ENCODE results near the gene ATG2B. TPM values are rescaled to one million over a fixed set of nuclear protein-coding genes. Genes with fewer than 3 reads are reported as not detected.
A peak's percentile ranks its signal among the peaks of the same experiment; 100 is the strongest.

The ATG2B gene
- total and polyA plus RNA-seq, 9 of the 15 experiments (the other 6 are each of a cell fraction or from before 2014, with no cell fraction given), result 0.83 to 12.9 (median 8.7) TPM

DNA sequence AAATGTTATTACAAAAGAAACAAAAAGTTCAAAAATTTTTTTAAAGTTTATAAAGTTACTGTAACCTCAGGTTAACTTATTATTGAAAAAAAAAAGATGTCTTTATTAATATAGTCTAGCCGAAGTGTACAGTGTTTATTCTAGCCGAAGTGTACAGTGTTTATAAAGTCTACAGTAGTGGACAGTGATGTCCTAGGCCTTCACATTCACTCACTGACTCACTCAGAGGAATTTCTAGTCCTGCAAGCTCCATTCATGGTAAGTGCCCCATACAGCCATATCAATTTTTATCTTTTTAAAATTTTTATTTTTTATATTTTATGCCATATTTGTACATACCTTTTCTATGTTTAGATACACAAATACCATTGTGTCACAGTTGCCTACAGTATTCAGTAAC lies 10.4 kb downstream of the ATG2B start:
- ChIA-PET CTCF (ENCODE audit: low intra/inter-chr PET ratio) (no interaction called here), POLR2A (no interaction called here)
- no peak overlapping the region for H3K9ac ChIP-seq (ENCODE audit: insufficient read depth in 1 of 2, low read depth in 2 of 2, low read length in 2 of 2)
- H3K27ac ChIP-seq (ENCODE audit: extremely low read depth, low read depth, low read length), result peak overlapping the region; percentile 44; the same call in 2 of the 3 replicates
- H2AFZ ChIP-seq (ENCODE audit: low read depth, low read length), result no peak overlapping the region
- FAIRE-seq, result no peak
- no peaks in the 10 kb centered on the region for H3K9me3 ChIP-seq (replicated peaks; ENCODE audit: control insufficient read depth, insufficient read depth, low read depth, low read length)
- H4K20me1 ChIP-seq (replicated peaks; ENCODE audit: control insufficient read depth, insufficient read depth, low read length), result no peaks in the 10 kb centered on the region
- no peak overlapping the region for H3K4me3 ChIP-seq
- no peak for TF ChIP-seq XRCC3 (IDR thresholded peaks at IDR 0.05)
- TF ChIP-seq, protein P1, sequence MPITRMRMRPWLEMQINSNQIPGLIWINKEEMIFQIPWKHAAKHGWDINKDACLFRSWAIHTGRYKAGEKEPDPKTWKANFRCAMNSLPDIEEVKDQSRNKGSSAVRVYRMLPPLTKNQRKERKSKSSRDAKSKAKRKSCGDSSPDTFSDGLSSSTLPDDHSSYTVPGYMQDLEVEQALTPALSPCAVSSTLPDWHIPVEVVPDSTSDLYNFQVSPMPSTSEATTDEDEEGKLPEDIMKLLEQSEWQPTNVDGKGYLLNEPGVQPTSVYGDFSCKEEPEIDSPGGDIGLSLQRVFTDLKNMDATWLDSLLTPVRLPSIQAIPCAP (CRISPR knock-in tag; IDR thresholded peaks at IDR 0.05; ENCODE audit: borderline replicate concordance), result no peak
- TF ChIP-seq, protein P2, sequence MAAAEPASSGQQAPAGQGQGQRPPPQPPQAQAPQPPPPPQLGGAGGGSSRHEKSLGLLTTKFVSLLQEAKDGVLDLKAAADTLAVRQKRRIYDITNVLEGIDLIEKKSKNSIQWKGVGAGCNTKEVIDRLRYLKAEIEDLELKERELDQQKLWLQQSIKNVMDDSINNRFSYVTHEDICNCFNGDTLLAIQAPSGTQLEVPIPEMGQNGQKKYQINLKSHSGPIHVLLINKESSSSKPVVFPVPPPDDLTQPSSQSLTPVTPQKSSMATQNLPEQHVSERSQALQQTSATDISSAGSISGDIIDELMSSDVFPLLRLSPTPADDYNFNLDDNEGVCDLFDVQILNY (CRISPR knock-in tag; IDR thresholded peaks at IDR 0.05), result no peak
- TF ChIP-seq LARP7 (IDR thresholded peaks at IDR 0.05), result no peak
- TF ChIP-seq, protein P3, sequence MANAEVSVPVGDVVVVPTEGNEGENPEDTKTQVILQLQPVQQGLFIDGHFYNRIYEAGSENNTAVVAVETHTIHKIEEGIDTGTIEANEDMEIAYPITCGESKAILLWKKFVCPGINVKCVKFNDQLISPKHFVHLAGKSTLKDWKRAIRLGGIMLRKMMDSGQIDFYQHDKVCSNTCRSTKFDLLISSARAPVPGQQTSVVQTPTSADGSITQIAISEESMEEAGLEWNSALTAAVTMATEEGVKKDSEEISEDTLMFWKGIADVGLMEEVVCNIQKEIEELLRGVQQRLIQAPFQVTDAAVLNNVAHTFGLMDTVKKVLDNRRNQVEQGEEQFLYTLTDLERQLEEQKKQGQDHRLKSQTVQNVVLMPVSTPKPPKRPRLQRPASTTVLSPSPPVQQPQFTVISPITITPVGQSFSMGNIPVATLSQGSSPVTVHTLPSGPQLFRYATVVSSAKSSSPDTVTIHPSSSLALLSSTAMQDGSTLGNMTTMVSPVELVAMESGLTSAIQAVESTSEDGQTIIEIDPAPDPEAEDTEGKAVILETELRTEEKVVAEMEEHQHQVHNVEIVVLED (CRISPR knock-in tag; IDR thresholded peaks at IDR 0.05), result no peak
- TF ChIP-seq RBM15 (IDR thresholded peaks at IDR 0.05; ENCODE audit: insufficient read depth, low read length), result no peak
- TF ChIP-seq, protein P4, sequence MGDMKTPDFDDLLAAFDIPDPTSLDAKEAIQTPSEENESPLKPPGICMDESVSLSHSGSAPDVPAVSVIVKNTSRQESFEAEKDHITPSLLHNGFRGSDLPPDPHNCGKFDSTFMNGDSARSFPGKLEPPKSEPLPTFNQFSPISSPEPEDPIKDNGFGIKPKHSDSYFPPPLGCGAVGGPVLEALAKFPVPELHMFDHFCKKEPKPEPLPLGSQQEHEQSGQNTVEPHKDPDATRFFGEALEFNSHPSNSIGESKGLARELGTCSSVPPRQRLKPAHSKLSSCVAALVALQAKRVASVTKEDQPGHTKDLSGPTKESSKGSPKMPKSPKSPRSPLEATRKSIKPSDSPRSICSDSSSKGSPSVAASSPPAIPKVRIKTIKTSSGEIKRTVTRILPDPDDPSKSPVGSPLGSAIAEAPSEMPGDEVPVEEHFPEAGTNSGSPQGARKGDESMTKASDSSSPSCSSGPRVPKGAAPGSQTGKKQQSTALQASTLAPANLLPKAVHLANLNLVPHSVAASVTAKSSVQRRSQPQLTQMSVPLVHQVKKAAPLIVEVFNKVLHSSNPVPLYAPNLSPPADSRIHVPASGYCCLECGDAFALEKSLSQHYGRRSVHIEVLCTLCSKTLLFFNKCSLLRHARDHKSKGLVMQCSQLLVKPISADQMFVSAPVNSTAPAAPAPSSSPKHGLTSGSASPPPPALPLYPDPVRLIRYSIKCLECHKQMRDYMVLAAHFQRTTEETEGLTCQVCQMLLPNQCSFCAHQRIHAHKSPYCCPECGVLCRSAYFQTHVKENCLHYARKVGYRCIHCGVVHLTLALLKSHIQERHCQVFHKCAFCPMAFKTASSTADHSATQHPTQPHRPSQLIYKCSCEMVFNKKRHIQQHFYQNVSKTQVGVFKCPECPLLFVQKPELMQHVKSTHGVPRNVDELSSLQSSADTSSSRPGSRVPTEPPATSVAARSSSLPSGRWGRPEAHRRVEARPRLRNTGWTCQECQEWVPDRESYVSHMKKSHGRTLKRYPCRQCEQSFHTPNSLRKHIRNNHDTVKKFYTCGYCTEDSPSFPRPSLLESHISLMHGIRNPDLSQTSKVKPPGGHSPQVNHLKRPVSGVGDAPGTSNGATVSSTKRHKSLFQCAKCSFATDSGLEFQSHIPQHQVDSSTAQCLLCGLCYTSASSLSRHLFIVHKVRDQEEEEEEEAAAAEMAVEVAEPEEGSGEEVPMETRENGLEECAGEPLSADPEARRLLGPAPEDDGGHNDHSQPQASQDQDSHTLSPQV (IDR thresholded peaks at IDR 0.05), result no peak
- TF ChIP-seq SAFB (IDR thresholded peaks at IDR 0.05; ENCODE audit: borderline replicate concordance, low read depth, low read length), result no peak
- no peak for TF ChIP-seq ZNF707 (CRISPR knock-in tag; conservative IDR thresholded peaks at IDR 0.05)
- intact Hi-C loops (cut with micrococcal nuclease) (no loop called here), in situ Hi-C loops (cut with MboI) (no loop called here)
- WGBS (ENCODE audit: insufficient coverage, low coverage, missing lambda C conversion rate), result 74% methylated on average over 2 of the region's 2 CpGs
- peaks cover 46% of the 10 kb centered on the region for H3K79me2 ChIP-seq (ENCODE audit: control insufficient read depth, insufficient read depth, low read length)
- BruUV-seq (replicated peaks), result no TSS peak
- ATAC-seq, result no peak
- H3K27me3 ChIP-seq (ENCODE audit: control insufficient read depth in 2 of 2, insufficient read depth in 2 of 2, low read length in 2 of 2), result no peaks in the 10 kb centered on the region
- H3K4me2 ChIP-seq (ENCODE audit: insufficient read depth, low read length), result no peak overlapping the region
- DNase-seq (ENCODE audit: extremely low read depth in 1 of 4, low spot score in 3 of 4), result no peak
- no peaks in the 10 kb centered on the region for H3K9me1 ChIP-seq (ENCODE audit: control insufficient read depth, insufficient read depth, low read length)
- no peaks in the 10 kb centered on the region; the same call in 2 of the 3 replicates for H3K36me3 ChIP-seq (ENCODE audit: control insufficient read depth, insufficient read depth, low read length)
- H3K4me1 ChIP-seq (replicated peaks in 1 of 2; ENCODE audit: control insufficient read depth in 2 of 2, insufficient read depth in 2 of 2, low read length in 2 of 2), result peaks cover 4 to 26% of the 10 kb centered on the region in 2 experiments; a peak in 4 of 5 replicates
